Astrocyte (in vitro differentiated cells and primary cell): ENCODE measurements around the gene GOLGA6D. TPM values are rescaled to one million over a fixed set of nuclear protein-coding genes. Genes with fewer than 3 reads are reported as not detected.

ENCODE experiments used
- total RNA-seq: library from RNA; stranded (reverse); gene quantifications from 2 replicates; pipeline ENCODE4 v1.2.1, GENCODE V29; 2021

Gene GOLGA6D
- total RNA-seq, 1 donor from 2014 or later, result not detected

Other genes starting within 250 kb of the GOLGA6D start
- 21.6 and 21.8 TPM in 2 replicates for gene C15orf39, start 81.0 kb upstream of the GOLGA6D start, total RNA-seq
- not detected in 2 replicates for gene GOLGA6C, start 24.5 kb upstream of the GOLGA6D start, total RNA-seq
- gene COMMD4, start 53.2 kb downstream of the GOLGA6D start, total RNA-seq, result 61.0 and 64.1 TPM in 2 replicates
- gene NEIL1, start 64.2 kb downstream of the GOLGA6D start, total RNA-seq, result 4.9 and 5.1 TPM in 2 replicates
- 76.5 and 80.8 TPM in 2 replicates for gene MAN2C1, start 85.8 kb downstream of the GOLGA6D start, total RNA-seq
- gene SIN3A, start 168.9 kb downstream of the GOLGA6D start, total RNA-seq, result 49.9 and 54.0 TPM in 2 replicates